GM23338 (cell line): ENCODE results near the gene CES2. TPM values are rescaled to one million over a fixed set of nuclear protein-coding genes. Genes with fewer than 3 reads are reported as not detected.
"Not testable (repeated sequence)": the region's sequence is repeated elsewhere in the genome, so short reads cannot be mapped to it uniquely, and the experiment has no call there.

ENCODE experiments used
- ATAC-seq: fragments of 200-7000 bp; cut with Tn5 transposase; 3 replicates; pipeline ENCODE4 v1.9.1; 2020
- DNase-seq: peaks from one replicate; pipeline ENCODE4 v3.0.0-alpha.2; 2015; ENCODE audit warnings: low spot score
- H2AFZ ChIP-seq: fragments of 200-600 bp; sonication (generic); 2 replicates; pipeline ENCODE4 v1.8.0; 2016; ENCODE audit warnings: antibody characterized with exemption, mild to moderate bottlenecking, moderate library complexity
- H3F3A ChIP-seq: fragments of 200-600 bp; sonication (generic); replicated peaks from 2 replicates; pipeline ENCODE4 v1.8.0; 2017; ENCODE audit warnings: antibody characterized with exemption, mixed run types, low read depth
- H3K27ac ChIP-seq: fragments of 200-600 bp; sonication (generic); 2 replicates; pipeline ENCODE4 v1.6.1; 2016; ENCODE audit warnings: low read depth
- H3K27me3 ChIP-seq: fragments of 200-600 bp; sonication (generic); 2 replicates; pipeline ENCODE4 v1.8.0; 2016; ENCODE audit warnings: mild to moderate bottlenecking, mixed run types, moderate library complexity; ENCODE audit not compliant: insufficient read depth
- H3K36me3 ChIP-seq: fragments of 200-600 bp; sonication (generic); 2 replicates; pipeline ENCODE4 v1.8.0; 2016; ENCODE audit warnings: mild to moderate bottlenecking; ENCODE audit not compliant: insufficient read depth
- H3K4me1 ChIP-seq: fragments of 200-600 bp; sonication (generic); 2 replicates; pipeline ENCODE4 v1.8.0; 2016; ENCODE audit warnings: mild to moderate bottlenecking, moderate library complexity; ENCODE audit not compliant: insufficient read depth
- H3K4me2 ChIP-seq: fragments of 200-600 bp; sonication (generic); 2 replicates; pipeline ENCODE4 v1.7.1; 2017; ENCODE audit warnings: mixed run types
- H3K4me3 ChIP-seq: fragments of 200-600 bp; sonication (generic); 2 replicates; pipeline ENCODE4 v1.6.1; 2016; ENCODE audit warnings: mixed run types
- H3K79me2 ChIP-seq: fragments of 200-600 bp; sonication (generic); replicated peaks from 2 replicates; pipeline ENCODE4 v1.8.0; 2017; ENCODE audit warnings: mild to moderate bottlenecking; ENCODE audit not compliant: insufficient read depth
- H3K9me2 ChIP-seq: fragments of 200-600 bp; sonication (generic); 2 replicates; pipeline ENCODE4 v1.8.0; 2017; ENCODE audit not compliant: insufficient read depth
- H4K20me1 ChIP-seq: fragments of 200-600 bp; sonication (generic); replicated peaks from 2 replicates; pipeline ENCODE4 v1.8.0; 2017; ENCODE audit warnings: mild to moderate bottlenecking; ENCODE audit not compliant: insufficient read depth
- H3K27ac Mint-ChIP-seq: 2 replicates; pipeline ENCODE4 v1.8.0; 2020; ENCODE audit warnings: inconsistent platforms, mild to moderate bottlenecking, moderate library complexity, mixed read lengths
- H3K27me3 Mint-ChIP-seq: 3 replicates; pipeline ENCODE4 v1.8.0; 2022; ENCODE audit warnings: low read depth, mild to moderate bottlenecking, moderate library complexity, mixed read lengths, inconsistent platforms; ENCODE audit not compliant: insufficient read depth, poor library complexity
- H3K36me3 Mint-ChIP-seq: 3 replicates; pipeline ENCODE4 v1.8.0; 2021; ENCODE audit warnings: low read depth, mild to moderate bottlenecking, inconsistent platforms, moderate library complexity, mixed read lengths
- H3K4me1 Mint-ChIP-seq: 3 replicates; pipeline ENCODE4 v1.8.0; 2020; ENCODE audit warnings: mild to moderate bottlenecking, inconsistent platforms, mixed read lengths
- H3K4me3 Mint-ChIP-seq: 3 replicates; pipeline ENCODE4 v1.8.0; 2021; ENCODE audit warnings: moderate library complexity, mild to moderate bottlenecking, inconsistent platforms, mixed read lengths
- H3K9me3 Mint-ChIP-seq: 3 replicates; pipeline ENCODE4 v1.8.0; 2020; ENCODE audit warnings: moderate library complexity, mild to moderate bottlenecking, inconsistent platforms, mixed read lengths
- CTCF ChIP-seq, 2 experiments: fragments of 200-600 bp in 1 of 2; sonication (generic) in 1 of 2; conservative IDR thresholded peaks; 2 replicates each; pipeline versions ENCODE4 v1.5.1 to v1.6.1; 2016 to 2017; ENCODE audit warnings: antibody characterized with exemption in 2 of 2, low read depth in 2 of 2, mild to moderate bottlenecking in 2 of 2, moderate library complexity in 1 of 2
- ETS1 ChIP-seq: IDR thresholded peaks from 2 replicates; pipeline ENCODE4 v1.6.1; 2016; ENCODE audit warnings: antibody characterized with exemption
- EZH2 ChIP-seq: fragments of 200-600 bp; sonication (generic); IDR thresholded peaks from one replicate; pipeline ENCODE4 v1.8.0; 2017; ENCODE audit warnings: antibody characterized with exemption, mild to moderate bottlenecking, low read depth; ENCODE audit not compliant: unreplicated experiment
- EZH2phosphoT487 ChIP-seq: fragments of 200-600 bp; sonication (generic); IDR thresholded peaks from one replicate; pipeline ENCODE4 v1.8.1; 2018; ENCODE audit warnings: antibody characterized with exemption; ENCODE audit not compliant: unreplicated experiment
- JUNB ChIP-seq: IDR thresholded peaks from one replicate; pipeline ENCODE4 v1.6.1; 2016; ENCODE audit warnings: antibody characterized with exemption; ENCODE audit not compliant: unreplicated experiment
- NANOG ChIP-seq: IDR thresholded peaks from 2 replicates; pipeline ENCODE4 v1.6.1; 2016; ENCODE audit warnings: antibody characterized with exemption, borderline replicate concordance
- POLR2AphosphoS5 ChIP-seq: IDR thresholded peaks from 2 replicates; pipeline ENCODE4 v1.6.1; 2016; ENCODE audit warnings: antibody characterized with exemption, low read depth
- REST ChIP-seq: IDR thresholded peaks from one replicate; pipeline ENCODE4 v1.6.1; 2018; ENCODE audit warnings: antibody characterized with exemption; ENCODE audit not compliant: unreplicated experiment
- STAT1 ChIP-seq: IDR thresholded peaks from one replicate; pipeline ENCODE4 v1.6.1; 2016; ENCODE audit warnings: antibody characterized with exemption; ENCODE audit not compliant: unreplicated experiment
- ZNF114 ChIP-seq: fragments of 250-450 bp; sonication (Bioruptor Pico); IDR thresholded peaks from 2 replicates; pipeline ENCODE4 v1.5.0; 2020; ENCODE audit warnings: mild to moderate bottlenecking, moderate library complexity
- ZNF331 ChIP-seq: fragments of 250-450 bp; sonication (Bioruptor Pico); IDR thresholded peaks from 2 replicates; pipeline ENCODE4 v1.5.0; 2020; ENCODE audit warnings: low read depth, mild to moderate bottlenecking, moderate library complexity
- polyA plus RNA-seq: library from polyadenylated mRNA; unstranded; fragments of >200 nt; fragmentation: Nextera tagmentation; extraction: Ambion mirVana; gene quantifications from 2 replicates; pipeline ENCODE4 v1.2.1, GENCODE V29; 2016
- total RNA-seq: library from RNA; depleted of rRNA; stranded (reverse); fragments of >200 nt; shearing (Covaris generic); gene quantifications from 2 replicates; pipeline ENCODE4 v1.2.3, GENCODE V29; 2014

Gene CES2
- total and polyA plus RNA-seq, 2 experiments from 2014 or later: 5.0 to 9.3 TPM

- TF ChIP-seq ZNF114: no peak
- no peak for TF ChIP-seq REST
- no peak for TF ChIP-seq STAT1
- TF ChIP-seq POLR2AphosphoS5: no peak
- no peak for TF ChIP-seq NANOG
- TF ChIP-seq EZH2phosphoT487: no peak
- no peak for TF ChIP-seq ETS1
Measured at GRCh38 chr16:66944054-66944441, 8.7 kb downstream of the CES2 start (continued).

GRCh38 chr16:66944971-66945370 lies 9.7 kb downstream of the CES2 start:
- not testable (repeated sequence) for H3K9me2 ChIP-seq, H3K4me2 ChIP-seq, H3K9me3 Mint-ChIP-seq, H3K79me2 ChIP-seq, H3K4me1 Mint-ChIP-seq, H3K36me3 ChIP-seq, H3F3A ChIP-seq, H2AFZ ChIP-seq, H3K4me3 Mint-ChIP-seq, H4K20me1 ChIP-seq, DNase-seq, H3K27ac ChIP-seq, H3K4me3 ChIP-seq, ATAC-seq, H3K27ac Mint-ChIP-seq, H3K4me1 ChIP-seq
- Mint-ChIP-seq H3K27me3 (peaks cover 32% of the 10 kb centered on the region), H3K36me3 (peaks cover 19% of the 10 kb centered on the region)
- H3K27me3 ChIP-seq: peaks cover 28% of the 10 kb centered on the region

GRCh38 chr16:66945939-66946338 lies 10.6 kb downstream of the CES2 start:
- Histone ChIP-seq H3K36me3 (no peaks in the 10 kb centered on the region), H3K4me3 (no peak overlapping the region), H2AFZ (no peak overlapping the region), H3K79me2 (no peaks in the 10 kb centered on the region), H3K27ac (no peak overlapping the region), H3K4me1 (peaks cover 3% of the 10 kb centered on the region; the same call in 1 of the 2 replicates), H3K9me2 (no peaks in the 10 kb centered on the region), H3F3A (no peaks in the 10 kb centered on the region), H4K20me1 (no peaks in the 10 kb centered on the region), H3K4me2 (no peak overlapping the region), H3K27me3 (peaks cover 37% of the 10 kb centered on the region)
- peaks cover 33% of the 10 kb centered on the region for H3K27me3 Mint-ChIP-seq
- no peaks in the 10 kb centered on the region; the same call in 2 of the 3 replicates for H3K4me1 Mint-ChIP-seq
- H3K9me3 Mint-ChIP-seq: no peaks in the 10 kb centered on the region
- DNase-seq (no peak), ATAC-seq (no peak)
- peaks cover 19% of the 10 kb centered on the region for H3K36me3 Mint-ChIP-seq
- no peak overlapping the region for H3K27ac Mint-ChIP-seq
- H3K4me3 Mint-ChIP-seq: no peak overlapping the region
- TF ChIP-seq EZH2phosphoT487 (no peak), JUNB (no peak), EZH2 (no peak), ZNF114 (no peak), ZNF331 (no peak), POLR2AphosphoS5 (no peak), NANOG (no peak), ETS1 (no peak), STAT1 (no peak), REST (no peak), CTCF (conservative IDR thresholded peaks at IDR 0.05; ENCODE audit: low read depth in 2 of 2) (no peak)
